Hepatocyte (in vitro differentiated cells): ENCODE results near the gene PPP1R2. TPM values are rescaled to one million over a fixed set of nuclear protein-coding genes. Genes with fewer than 3 reads are reported as not detected.

Experiments used
- DNase-seq: peaks from one replicate; pipeline ENCODE4 v3.0.0-alpha.2; 2016; ENCODE audit warnings: low spot score
- H2AFZ ChIP-seq: fragments of 200-600 bp; sonication (generic); 2 replicates; pipeline ENCODE4 v1.6.0; 2016; ENCODE audit warnings: antibody characterized with exemption, mild to moderate bottlenecking
- H3K27ac ChIP-seq: fragments of 200-600 bp; sonication (generic); 2 replicates; pipeline ENCODE4 v1.5.1; 2016; ENCODE audit warnings: mild to moderate bottlenecking
- H3K27me3 ChIP-seq: fragments of 200-600 bp; sonication (generic); 2 replicates; pipeline ENCODE4 v1.6.1; 2016
- H3K36me3 ChIP-seq: fragments of 200-600 bp; sonication (generic); replicated peaks from 2 replicates; pipeline ENCODE4 v1.5.1; 2016; ENCODE audit warnings: low read depth; ENCODE audit not compliant: insufficient read depth
- H3K4me1 ChIP-seq: fragments of 200-600 bp; sonication (generic); 2 replicates; pipeline ENCODE4 v1.5.1; 2016; ENCODE audit warnings: mild to moderate bottlenecking, moderate library complexity; ENCODE audit not compliant: insufficient read depth
- H3K4me2 ChIP-seq: fragments of 200-600 bp; sonication (generic); 2 replicates; pipeline ENCODE4 v1.6.0; 2016
- H3K4me3 ChIP-seq: fragments of 200-600 bp; sonication (generic); 2 replicates; pipeline ENCODE4 v1.5.1; 2016; ENCODE audit warnings: mild to moderate bottlenecking
- H3K79me2 ChIP-seq: fragments of 200-600 bp; sonication (generic); 2 replicates; pipeline ENCODE4 v1.6.0; 2017; ENCODE audit warnings: mild to moderate bottlenecking
- H3K9me2 ChIP-seq: fragments of 200-600 bp; sonication (generic); replicated peaks from 2 replicates; pipeline ENCODE4 v1.6.0; 2017; ENCODE audit warnings: mild to moderate bottlenecking; ENCODE audit not compliant: insufficient read depth
- H3K9me3 ChIP-seq: fragments of 200-600 bp; sonication (generic); 2 replicates; pipeline ENCODE4 v1.5.1; 2016; ENCODE audit warnings: low read depth, mild to moderate bottlenecking
- H4K20me1 ChIP-seq: fragments of 200-600 bp; sonication (generic); 2 replicates; pipeline ENCODE4 v1.6.0; 2016; ENCODE audit warnings: mild to moderate bottlenecking; ENCODE audit not compliant: insufficient read depth, poor library complexity, severe bottlenecking
- CTCF ChIP-seq: fragments of 200-600 bp; sonication (generic); IDR thresholded peaks from 2 replicates; pipeline ENCODE4 v1.5.1; 2016; ENCODE audit warnings: antibody characterized with exemption, mild to moderate bottlenecking; ENCODE audit not compliant: poor library complexity
- EZH2 ChIP-seq: fragments of 200-600 bp; sonication (generic); IDR thresholded peaks from 2 replicates; pipeline ENCODE4 v1.6.1; 2016; ENCODE audit warnings: antibody characterized with exemption, mild to moderate bottlenecking, borderline replicate concordance
- EZH2phosphoT487 ChIP-seq: fragments of 200-600 bp; sonication (generic); IDR thresholded peaks from one replicate; pipeline ENCODE4 v1.6.1; 2018; ENCODE audit warnings: antibody characterized with exemption, mild to moderate bottlenecking, low read depth, moderate library complexity; ENCODE audit not compliant: unreplicated experiment, severe bottlenecking
- WGBS: methylation state at CpG from one replicate; pipeline ENCODE4 v1.1.6; 2016; ENCODE audit warnings: low lambda C conversion rate; ENCODE audit errors: missing lambda C conversion rate; 5-methylcytosine and 5-hydroxymethylcytosine counted together
- polyA plus RNA-seq: library from polyadenylated mRNA; unstranded; fragments of >200 nt; fragmentation: Nextera tagmentation; extraction: Ambion mirVana; gene quantifications from 2 replicates; pipeline ENCODE4 v1.2.1, GENCODE V29; 2016
- total RNA-seq: library from RNA; depleted of rRNA; stranded (reverse); fragments of >200 nt; gene quantifications from 2 replicates; pipeline ENCODE4 v1.2.3, GENCODE V29; 2014

PPP1R2 gene
- total and polyA plus RNA-seq, 2 experiments from 2014 or later, result 49.1 to 53.4 TPM

- H4K20me1 ChIP-seq, result no peaks in the 10 kb centered on the region
- H2AFZ ChIP-seq, result no peak overlapping the region
- no peaks in the 10 kb centered on the region for H3K9me2 ChIP-seq
- H3K9me3 ChIP-seq, result no peaks in the 10 kb centered on the region
- H3K4me3 ChIP-seq, result no peak overlapping the region
- H3K27ac ChIP-seq, result no peak overlapping the region
- no peaks in the 10 kb centered on the region for H3K27me3 ChIP-seq
- H3K79me2 ChIP-seq, result no peaks in the 10 kb centered on the region
- WGBS, result 86% methylated on average over 8 of the region's 8 CpGs
- no peak overlapping the region for H3K4me2 ChIP-seq
- no peaks in the 10 kb centered on the region for H3K36me3 ChIP-seq
- no peak for TF ChIP-seq EZH2phosphoT487
- TF ChIP-seq EZH2, result no peak
- no peak for TF ChIP-seq CTCF
- DNase-seq, result no peak
- peaks cover 15% of the 10 kb centered on the region for H3K4me1 ChIP-seq
Observed at GRCh38 chr3:195555110-195555509, 12.0 kb upstream of the PPP1R2 start.

- Histone ChIP-seq H3K4me2 (no peak overlapping the region), H3K27me3 (no peaks in the 10 kb centered on the region), H3K9me2 (no peaks in the 10 kb centered on the region), H4K20me1 (no peaks in the 10 kb centered on the region), H3K36me3 (no peaks in the 10 kb centered on the region), H3K27ac (no peak overlapping the region), H3K9me3 (no peaks in the 10 kb centered on the region), H3K4me3 (no peak overlapping the region), H2AFZ (no peak overlapping the region), H3K4me1 (peaks cover 20% of the 10 kb centered on the region), H3K79me2 (no peaks in the 10 kb centered on the region)
- 97% methylated on average over 15 of the region's 15 CpGs for WGBS
- TF ChIP-seq EZH2, result no peak
- TF ChIP-seq EZH2phosphoT487, result no peak
- TF ChIP-seq CTCF, result no peak
- no peak for DNase-seq
Observed at GRCh38 chr3:195554458-195554857, 11.3 kb upstream of the PPP1R2 start.

GRCh38 chr3:195553268-195553667 is 10.1 kb upstream of the PPP1R2 start:
- H3K9me2 ChIP-seq, result no peaks in the 10 kb centered on the region
- H3K9me3 ChIP-seq, result no peaks in the 10 kb centered on the region
- H3K4me1 ChIP-seq, result peaks cover 20% of the 10 kb centered on the region
- DNase-seq, result no peak
- WGBS, result 65% methylated on average over 7 of the region's 7 CpGs
- no peaks in the 10 kb centered on the region for H4K20me1 ChIP-seq
- no peak overlapping the region for H3K27ac ChIP-seq
- H3K4me3 ChIP-seq, result no peak overlapping the region
- H3K36me3 ChIP-seq, result no peaks in the 10 kb centered on the region
- H2AFZ ChIP-seq, result no peak overlapping the region
- H3K27me3 ChIP-seq, result no peaks in the 10 kb centered on the region
- no peaks in the 10 kb centered on the region for H3K79me2 ChIP-seq
- TF ChIP-seq EZH2phosphoT487, result no peak
- TF ChIP-seq CTCF, result no peak
- no peak for TF ChIP-seq EZH2
- H3K4me2 ChIP-seq, result no peak overlapping the region
